IPS DF 4.7 (cell line): Measurements from ENCODE around the gene LGALS3BP.

Experiments
- DNase-seq: peaks from one replicate; pipeline ENCODE4 v3.0.0-alpha.2; 2013; ENCODE audit warnings: low spot score; ENCODE audit errors: extremely low read depth

Gene LGALS3BP

GRCh38 chr17:79014158-79014758 is 34.5 kb upstream of the LGALS3BP start:
- no peak for DNase-seq

GRCh38 chr17:79012563-79013134 is 32.9 kb upstream of the LGALS3BP start:
- DNase-seq, result no peak

GRCh38 chr17:79011451-79012147 is 31.9 kb upstream of the LGALS3BP start:
- no peak for DNase-seq

- DNase-seq, result no peak
These were observed 30.6 kb upstream of the LGALS3BP start for GRCh38 chr17:79010304-79010646.

GRCh38 chr17:79009397-79010303 is 29.9 kb upstream of the LGALS3BP start, which contains the start of gene CANT1:
Gene CANT1 (minus strand): TSS chr17:79009764. CDS start chr17:78997622, 12,142 bp downstream.
- no peak for DNase-seq

GRCh38 chr17:79008666-79009387 is 29.1 kb upstream of the LGALS3BP start:
- DNase-seq, result no peak

GRCh38 chr17:79007504-79008381 is 28.0 kb upstream of the LGALS3BP start:
- no peak for DNase-seq

- DNase-seq, result no peak
These were observed 27.2 kb upstream of the LGALS3BP start for GRCh38 chr17:79006794-79007503.

GRCh38 chr17:79006046-79006445 is 26.3 kb upstream of the LGALS3BP start:
- DNase-seq, result no peak

GRCh38 chr17:79005063-79005861 is 25.5 kb upstream of the LGALS3BP start:
- DNase-seq, result no peak

- no peak for DNase-seq
These were observed 24.1 kb upstream of the LGALS3BP start for GRCh38 chr17:79003661-79004411.

- DNase-seq, result no peak
These were observed 23.3 kb upstream of the LGALS3BP start for GRCh38 chr17:79002796-79003593.

- no peak for DNase-seq
These were observed 22.6 kb upstream of the LGALS3BP start for GRCh38 chr17:79002291-79002690.

GRCh38 chr17:79001190-79002020 is 21.7 kb upstream of the LGALS3BP start:
- no peak for DNase-seq

- DNase-seq, result no peak
These were observed 20.9 kb upstream of the LGALS3BP start for GRCh38 chr17:79000396-79001189.
